HG03439 (cell line): ENCODE measurements around the gene PEAK3.

ENCODE experiments used
- ATAC-seq: cut with Tn5 transposase; IDR thresholded peaks from one replicate; pipeline ENCODE4 v1.9.1; 2021; ENCODE audit warnings: mild to moderate bottlenecking, moderate library complexity; ENCODE audit not compliant: unreplicated experiment

The PEAK3 gene, protein sequence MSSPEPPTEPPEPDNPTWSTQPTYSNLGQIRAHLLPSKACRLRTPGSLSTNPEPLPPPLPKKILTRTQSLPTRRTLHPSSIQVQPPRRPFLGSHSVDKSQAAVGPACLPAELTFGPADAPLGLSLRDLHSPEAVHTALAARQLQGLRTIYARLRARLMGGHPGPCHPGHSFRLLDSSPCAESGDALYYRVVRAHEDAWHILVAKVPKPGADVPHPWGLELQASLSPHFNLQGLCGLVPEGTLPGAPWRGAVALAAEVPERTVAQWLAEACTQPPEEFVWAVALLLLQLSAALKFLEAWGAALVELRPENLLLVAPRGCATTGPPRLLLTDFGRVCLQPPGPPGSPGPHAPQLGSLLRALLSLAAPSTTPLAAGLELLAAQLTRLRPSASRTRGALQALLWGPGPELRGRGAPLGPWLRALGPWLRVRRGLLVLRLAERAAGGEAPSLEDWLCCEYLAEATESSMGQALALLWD

DNA sequence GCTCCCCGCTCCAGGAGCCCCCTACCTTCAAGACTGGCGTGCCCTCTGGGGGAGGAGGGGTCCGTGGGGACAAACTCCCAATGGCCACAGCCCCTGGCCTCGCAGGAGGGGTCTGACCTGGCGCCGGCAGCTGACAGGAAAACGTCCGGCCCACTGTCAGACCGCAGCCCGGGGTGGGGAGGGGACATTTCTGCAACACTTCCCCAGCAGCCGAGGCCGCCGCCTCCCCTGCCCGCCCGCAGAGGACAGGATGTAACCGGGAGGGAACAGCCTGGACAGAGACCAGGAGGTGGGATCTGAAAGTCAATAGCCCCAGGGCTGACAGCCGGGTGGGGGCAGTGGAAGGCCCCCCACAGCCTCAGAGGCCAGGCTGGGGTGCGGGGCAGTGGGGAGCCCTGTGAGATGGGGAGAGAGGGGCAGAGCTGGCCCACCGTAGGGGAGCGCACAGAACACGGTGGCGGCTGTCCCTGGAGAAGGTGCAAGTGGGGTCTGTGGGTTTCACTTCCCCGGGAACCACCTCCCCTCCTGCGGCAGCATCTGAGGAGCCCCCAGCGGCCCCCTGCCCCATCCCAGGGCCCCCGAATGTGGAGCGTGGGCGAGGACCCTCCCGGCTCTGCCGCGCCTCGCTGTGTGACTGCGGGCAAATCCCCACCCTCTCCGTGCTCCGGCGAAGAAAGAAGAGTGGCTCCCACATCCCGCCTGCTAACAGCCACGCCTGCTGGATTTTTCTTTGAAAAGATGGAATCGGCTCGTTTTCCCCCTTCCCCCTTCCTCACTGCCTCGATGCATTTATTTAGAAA lies at the start of gene PEAK3:
Gene PEAK3 (minus strand): TSS at position 114 of the 800 bp plus-strand sequence. CDS start 1,244 bp downstream, outside the sequence.
- no peak for ATAC-seq

DNA sequence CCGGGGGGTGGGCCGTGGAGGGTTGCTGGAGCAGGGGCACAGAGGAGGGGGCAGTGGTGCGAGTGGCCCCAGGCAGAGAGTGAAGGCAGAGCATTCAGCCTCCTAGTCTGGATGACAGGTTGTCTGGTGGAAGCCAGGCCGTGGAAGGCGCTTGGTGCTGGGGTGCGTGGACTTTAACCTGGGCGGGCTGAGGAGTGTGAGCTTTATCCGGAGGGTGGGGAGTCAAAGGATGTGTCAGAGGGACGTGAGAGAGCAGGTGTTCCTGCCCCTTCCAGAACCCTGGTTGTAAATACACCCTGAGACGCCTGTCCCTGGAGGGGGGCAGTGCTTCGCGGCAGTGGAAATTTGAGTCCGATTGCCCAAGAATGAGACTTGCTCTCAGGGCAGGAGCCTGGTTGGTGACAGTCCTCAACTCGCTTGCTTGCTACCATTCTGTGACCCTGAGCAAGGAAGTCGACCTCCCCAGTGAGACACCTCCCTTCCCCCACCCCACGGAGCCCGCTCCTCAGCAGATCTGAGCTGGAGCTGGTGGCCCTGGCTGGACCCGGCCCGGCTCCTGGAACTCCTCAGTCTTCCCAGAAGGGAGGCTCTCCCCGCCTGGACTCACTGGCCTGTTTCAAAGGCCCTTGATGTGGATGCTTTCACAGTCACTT lies 48.8 kb upstream of the PEAK3 start:
- no peak for ATAC-seq

DNA sequence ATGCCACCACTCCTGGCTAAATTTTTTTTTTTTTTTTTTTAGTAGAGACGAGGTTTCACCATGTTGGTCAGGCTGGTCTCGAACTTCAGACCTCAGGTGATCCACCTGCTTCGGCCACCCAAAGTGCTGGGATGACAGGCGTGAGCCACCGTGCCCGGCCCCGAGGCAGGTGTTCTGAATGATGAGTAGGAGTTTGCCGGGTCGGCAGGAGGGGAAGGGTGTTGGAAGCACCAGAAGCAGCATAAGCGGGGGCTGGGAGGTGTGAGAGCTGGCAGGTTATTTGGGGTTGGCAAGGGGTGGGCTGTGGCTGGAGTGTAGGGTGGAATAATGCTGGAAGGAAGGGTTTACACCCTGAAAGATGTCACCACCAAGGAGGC lies 48.3 kb upstream of the PEAK3 start:
- ATAC-seq = no peak

DNA sequence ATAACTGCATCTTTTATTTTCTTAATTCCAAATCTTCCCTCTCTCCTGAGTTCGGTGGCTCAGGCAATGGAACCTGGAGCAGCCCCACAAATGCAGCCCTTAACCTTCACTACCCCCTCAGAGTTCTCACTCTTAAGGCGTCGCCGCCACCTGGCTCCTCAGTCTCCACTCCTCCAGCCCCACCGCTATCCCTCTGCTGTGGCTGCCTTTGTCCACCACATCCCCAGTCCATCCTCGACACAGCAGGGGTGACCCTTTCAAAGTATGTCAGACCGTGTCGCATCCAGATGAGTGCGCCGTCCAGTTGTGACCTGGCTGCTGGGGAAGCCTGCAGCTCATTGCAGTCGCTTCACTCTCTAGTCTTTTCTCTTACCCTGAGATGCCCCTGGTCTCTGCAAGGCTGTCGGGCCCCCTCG lies 47.5 kb upstream of the PEAK3 start:
- no peak for ATAC-seq

DNA sequence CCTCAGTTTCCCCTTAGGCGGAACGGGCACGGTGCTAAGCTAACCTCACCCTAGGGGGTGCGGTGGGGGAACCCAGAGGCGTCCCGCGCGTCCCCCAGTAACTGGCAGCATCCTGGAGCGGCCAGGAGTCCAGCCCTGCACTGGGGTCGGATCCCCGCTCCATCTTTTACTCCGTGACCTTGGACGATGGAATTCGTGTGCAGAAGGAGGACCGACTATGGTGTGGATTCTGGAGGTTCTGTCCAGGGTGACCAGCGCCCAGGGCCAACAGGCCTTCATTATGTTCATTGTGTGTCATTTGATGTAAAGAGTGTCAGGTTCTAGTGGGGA lies 47.1 kb upstream of the PEAK3 start:
- no peak for ATAC-seq

DNA sequence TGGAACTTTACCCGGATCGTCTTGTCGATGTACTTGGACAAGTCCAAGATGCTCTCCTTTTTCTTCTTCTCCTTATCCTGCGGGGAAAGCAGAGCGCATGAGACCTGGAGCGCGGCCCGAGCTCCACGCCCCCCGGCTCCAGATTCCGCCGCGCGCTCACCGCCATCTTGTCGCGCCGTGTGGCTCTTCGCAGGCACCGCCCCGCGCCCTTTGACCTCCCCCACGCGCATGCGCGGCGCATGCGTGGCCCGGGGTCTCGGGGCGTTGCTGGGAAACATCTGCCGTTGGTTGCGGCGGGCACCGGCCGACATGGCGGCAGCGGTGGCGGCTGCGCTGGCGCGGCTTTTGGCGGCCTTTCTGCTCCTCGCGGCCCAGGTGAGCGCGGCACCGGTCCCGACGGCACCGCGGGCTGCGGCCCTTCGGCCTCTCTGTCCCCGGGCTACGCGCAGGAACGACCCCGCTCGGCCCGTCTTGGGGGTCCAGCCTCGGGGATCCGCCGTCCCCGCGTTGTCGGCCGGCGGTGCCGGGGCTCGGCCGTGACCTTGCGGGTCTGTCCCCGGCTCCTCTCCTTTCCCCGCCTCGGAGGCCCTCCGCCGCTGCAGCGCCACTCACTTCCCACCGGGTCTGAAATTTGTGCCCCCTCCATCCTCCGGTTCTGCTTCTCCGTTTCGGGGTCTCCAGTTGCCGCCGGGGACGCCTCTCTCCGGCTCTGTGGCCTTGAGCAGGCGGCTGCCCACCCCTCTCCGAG lies 46.6 kb upstream of the PEAK3 start, which contains the start of the genes LSM7 and SPPL2B:
Gene LSM7 (minus strand): TSS at position 186 of the 748 bp plus-strand sequence. CDS start 20 bp downstream, at position 166.
Gene SPPL2B (plus strand): TSS at position 284 of the 748 bp plus-strand sequence. CDS start 26 bp downstream, at position 310.
- peak; percentile 61 for ATAC-seq

DNA sequence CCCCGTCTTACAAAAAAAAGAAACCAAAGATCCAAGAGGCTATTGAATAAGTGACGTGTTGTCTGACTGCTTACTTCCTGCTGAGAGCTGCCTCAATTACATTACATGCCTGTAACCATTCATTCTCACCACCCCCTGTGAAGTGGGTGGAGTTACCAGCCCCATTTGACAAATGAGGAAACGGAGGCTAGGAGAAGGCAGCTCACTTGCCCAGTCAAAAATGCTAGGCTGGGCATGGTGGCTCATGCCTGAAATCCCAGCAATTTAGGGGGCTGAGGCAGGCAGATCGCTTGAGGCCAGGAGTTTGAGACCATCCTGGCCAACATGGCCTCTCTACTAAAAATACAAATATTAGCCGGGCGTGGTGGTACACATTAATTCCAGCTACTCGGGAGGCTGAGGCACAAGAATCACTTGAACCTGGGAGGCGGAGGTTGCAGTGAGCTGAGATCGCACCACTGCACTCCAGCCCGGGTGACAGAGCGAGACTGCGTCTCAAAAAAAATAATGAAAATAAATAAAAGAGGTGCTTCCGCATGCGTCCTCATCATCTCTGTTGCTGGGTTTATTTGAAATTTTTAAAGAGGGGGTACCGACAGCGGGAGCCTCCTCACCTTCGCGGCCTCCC lies 45.9 kb upstream of the PEAK3 start:
- no peak for ATAC-seq

DNA sequence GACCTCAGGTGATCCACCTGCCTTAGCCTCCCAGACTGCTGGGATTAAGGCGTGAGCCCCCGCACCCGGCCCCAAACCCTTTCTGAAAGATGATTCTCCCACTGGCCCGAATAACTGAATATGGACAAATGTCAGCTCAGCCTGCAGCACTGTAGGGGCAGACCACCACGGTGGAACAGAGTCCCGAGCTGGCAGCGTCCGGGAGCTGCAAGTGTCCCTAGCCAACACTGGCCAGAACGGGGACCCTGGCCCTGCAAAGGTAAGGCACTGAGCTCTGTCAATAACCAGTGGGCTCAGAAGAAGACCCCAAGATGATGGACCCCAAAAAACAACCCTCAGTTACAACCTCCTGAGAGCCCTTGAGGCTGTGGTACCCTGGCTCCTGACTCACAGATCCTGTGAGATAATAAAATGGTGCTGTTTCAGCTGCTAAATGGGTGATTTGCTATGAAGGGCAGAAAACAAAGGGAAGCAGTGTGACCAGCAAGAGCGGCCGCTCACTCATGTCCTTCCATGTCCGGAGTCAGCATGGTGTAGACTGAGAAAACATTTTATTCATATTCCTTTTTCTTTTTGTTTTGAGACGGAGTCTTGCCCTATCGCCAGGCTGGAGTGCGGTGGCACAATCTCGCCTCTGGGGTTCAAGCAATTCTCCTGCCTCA lies 44.9 kb upstream of the PEAK3 start:
- ATAC-seq = no peak

DNA sequence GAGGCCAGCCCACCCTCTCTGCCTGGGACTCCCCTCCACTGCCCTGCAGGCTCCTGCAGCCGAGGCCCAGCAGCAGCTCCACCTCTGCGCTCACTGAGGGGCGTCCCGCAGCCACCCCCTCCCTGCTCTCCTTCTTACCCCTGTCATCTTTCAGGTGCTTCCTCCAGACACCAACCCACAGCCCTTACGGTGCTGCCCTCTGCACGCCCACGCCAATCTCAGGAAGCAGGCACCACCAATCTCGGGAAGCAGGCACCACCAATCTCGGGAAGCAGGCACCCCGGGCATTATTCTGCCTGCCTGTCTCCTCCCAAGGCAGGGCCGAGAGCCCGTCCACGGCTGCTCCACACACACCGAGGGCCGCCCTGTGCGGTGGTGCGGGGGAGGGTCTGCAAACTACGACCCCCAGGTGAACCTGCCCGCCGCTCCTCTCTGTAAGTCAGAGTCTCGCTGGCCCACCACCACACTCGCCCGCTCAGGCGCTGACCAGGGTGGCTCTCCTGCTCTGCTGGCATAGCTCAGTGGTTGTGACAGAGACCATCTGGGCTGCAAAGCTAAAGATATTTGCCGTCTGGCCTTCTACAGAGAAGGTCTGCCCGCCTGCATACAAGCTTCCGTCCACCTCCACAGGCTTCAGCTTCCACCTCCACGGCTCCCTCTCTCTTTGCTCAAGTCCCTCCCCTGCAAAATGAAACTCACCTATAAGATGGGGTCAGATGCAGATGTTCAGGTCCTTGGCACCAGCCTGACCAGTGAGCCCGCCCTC lies 43.5 kb upstream of the PEAK3 start:
- no peak for ATAC-seq

DNA sequence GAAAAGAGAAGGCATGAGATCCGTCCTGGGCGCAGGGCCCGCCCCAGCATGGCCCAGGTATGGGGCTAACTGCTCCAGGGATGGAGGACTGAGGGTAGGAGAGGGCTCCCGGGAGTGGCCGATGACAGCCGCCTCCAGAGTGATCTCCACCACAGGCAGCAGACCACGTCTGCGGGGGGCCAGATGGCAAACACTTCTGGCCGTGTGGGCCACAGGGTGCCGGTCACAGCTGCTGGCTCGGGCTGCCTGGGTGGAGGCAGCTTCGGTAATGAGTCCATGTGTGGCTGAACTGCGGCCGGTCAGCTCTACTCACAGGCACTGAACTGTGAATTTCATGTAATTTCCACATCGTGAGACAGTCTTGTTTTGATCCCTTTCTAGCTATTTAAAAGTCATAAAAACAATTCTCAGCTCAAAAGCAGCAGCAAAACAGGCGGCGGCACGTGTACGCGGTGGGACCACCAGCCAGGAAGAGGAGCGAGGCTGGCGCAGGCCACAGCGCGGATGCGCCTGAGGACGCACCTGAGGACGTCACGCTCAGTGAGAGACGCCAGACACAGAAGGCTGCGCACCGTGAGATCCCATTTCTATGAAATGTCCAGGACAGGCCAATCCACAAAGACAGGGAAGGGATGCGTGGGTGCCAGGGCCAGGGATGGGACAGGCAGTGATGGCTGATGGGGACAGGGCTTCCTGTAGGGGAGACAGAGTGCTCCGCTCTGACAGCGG lies 42.4 kb upstream of the PEAK3 start:
- no peak for ATAC-seq

DNA sequence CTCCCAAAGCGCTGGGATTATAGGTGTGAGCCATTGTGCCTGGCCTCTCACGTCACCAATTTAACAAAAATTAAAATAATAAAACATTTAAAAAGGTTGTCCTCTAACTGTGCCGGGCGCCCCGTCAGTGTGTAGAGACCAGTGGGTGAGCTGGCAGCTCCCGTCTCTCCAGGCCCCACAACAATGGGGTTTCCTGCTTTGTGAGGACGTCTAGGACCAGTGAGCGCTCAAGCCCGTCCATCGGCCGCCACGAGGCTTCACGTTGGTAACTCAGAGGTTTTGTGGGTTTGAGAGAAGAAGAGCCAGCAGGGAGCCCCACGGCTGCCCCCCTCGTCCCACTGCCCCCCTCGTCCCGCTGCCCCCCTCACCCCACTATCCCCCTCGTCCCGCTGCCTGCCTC lies 41.7 kb upstream of the PEAK3 start:
- ATAC-seq = no peak

DNA sequence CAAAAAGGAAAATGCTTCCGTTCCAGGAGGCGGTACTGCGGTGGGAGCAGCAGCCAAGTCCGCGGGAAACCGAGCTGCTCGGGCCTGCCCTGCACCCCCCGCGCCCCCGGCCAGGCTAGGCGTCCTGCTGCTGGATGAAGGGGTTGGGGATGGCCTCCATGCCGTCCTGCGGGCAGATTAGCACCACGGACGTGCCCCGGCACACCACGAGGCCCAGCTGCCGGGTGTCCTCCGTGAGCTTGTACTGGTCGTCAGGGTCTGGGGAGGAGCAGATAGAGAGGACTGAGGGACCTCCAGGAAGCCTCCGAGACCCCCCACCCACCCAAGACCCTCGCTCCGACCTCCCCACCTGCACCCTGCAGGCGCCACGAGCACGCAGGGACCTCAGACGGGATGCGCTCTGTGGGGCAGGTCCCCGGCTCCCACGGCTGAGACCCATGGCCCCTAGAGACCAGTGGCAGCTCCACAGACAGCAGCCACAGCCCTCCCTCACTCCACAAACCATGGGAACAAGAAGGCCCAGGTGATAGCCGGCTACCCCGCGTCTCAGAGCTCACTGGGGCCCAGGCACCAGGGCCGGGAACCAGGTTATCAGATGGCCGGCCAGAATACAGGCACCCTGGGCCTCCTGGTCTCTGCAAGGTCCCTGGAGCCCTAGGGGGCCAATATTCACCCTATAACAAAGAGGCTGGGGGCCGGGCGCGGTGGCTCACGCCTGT lies 39.7 kb upstream of the PEAK3 start:
- ATAC-seq = no peak

DNA sequence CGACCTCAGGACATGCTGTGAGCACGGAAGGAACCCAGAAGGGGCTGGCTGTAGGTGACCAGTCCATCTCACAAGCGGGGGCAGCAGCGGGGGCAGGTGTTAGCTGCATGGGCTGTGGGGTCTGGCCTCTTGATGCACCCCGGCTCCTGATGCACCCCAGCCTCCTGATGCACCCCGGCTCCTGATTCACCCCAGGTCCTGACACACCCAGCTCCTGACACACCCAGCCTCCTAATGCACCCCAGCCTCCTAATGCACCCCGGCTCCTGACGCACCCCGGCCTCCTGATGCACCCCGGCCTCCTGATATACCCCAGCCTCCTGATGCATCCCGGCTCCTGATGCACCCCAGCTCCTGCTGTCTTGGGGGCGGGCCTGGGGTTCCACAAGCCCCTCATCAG lies 39.0 kb upstream of the PEAK3 start:
- no peak for ATAC-seq

DNA sequence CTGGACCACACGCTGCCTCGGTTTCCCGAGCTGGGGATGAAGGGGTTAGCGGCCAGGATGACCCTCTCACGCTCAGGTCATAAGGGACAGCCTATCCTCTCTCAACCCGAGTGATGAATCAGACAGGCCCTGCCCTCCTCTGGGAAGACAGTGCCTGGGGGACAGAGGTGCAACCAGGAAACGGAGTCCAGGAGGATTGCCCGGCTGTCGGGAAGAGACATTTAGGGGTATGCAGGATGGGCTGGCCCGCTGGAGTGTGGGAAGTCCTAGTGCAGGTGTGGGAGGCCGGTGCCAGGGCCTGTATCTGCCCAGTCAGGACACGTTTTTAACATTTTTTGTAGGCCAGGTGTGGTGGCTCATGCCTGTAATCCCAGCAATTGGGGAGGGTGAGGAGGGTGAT lies 38.1 kb upstream of the PEAK3 start:
- ATAC-seq = no peak

DNA sequence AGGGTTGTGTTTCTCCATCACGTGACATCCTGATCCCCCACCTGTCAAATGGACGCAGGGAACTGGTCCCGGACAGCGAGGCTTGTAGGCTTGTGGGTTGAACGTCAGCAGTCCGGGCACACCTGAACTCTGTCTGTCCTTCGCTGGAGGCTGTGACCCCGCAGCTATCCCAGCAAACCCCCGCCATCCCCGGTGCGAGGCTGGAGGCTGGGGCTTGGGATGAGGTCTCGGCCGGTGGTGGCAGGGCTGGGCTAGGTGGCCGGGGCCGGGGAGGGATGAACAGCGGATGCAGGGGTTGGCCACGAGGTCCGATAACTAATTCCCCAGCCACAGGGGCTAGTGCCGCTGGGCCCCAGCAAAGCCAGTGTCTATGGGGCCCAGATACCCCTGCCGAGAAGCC lies 37.6 kb upstream of the PEAK3 start:
- ATAC-seq = no peak

DNA sequence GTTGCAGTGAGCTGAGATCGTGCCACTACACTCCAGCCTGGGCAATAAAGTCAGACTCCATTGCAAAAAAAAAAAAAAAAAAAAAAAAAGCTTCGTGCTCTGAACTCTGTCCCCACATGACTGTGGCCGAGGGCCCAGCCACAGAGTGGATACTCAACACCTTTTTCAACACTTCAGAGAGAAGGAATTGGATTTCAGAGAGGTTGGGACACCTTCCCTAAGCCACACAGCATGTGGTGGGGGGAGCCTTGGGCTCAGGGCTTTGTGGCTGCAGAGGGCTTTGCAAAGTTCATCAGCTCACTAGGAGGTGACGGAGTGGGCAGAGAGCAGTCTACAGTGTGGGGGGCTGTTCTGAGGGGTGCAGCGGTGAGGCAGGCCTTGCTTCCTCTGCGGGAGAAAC lies 36.9 kb upstream of the PEAK3 start:
- ATAC-seq = no peak

DNA sequence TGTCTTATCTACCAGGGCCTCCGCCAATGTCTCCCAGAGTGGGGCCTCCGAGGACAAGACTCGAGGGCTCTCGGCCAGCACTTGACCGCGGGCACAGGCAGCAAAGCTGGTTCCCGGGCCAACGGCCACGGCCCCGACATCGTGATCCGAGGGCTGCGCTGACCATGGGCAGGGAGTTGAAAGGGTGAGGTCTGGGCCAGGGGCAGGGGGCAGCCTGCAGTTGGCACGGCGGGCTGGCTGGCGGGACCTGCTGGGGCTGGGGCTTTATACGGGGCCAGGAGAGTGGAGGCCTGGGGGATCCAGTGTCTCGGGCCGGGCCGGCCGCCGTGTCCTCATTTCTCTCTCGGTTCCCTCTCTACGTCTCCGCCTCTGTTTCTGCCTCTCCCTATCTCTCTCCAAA lies 35.8 kb upstream of the PEAK3 start:
- ATAC-seq = no peak

DNA sequence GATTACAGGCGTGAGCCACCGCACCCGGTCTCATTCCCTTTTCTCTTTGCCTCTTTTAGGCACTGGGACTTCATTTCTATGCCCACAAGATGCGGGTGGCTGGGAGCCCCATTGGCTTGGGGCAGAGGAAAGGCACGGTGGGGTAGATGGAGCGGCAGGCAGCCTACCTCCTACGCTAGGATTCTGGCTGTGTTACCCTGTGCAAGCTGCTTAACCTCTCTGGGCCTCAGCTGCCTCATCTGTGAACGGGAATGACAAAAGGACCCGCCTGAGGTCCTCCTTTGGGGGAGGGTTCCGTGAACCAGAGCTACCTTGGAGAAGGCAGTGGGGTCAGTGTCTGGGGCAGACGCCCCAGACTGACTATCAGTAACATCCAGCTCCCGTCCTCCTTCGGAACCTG lies 35.3 kb upstream of the PEAK3 start:
- no peak for ATAC-seq
